G401.6 (cell line): ENCODE results near the gene AP3B1.

Experiments
- FAIRE-seq: peaks from 2 replicates; lab custom pipeline; 2012; peaks lifted over from hg19 to GRCh38; lab: Jason Lieb, UNC

The AP3B1 gene

DNA sequence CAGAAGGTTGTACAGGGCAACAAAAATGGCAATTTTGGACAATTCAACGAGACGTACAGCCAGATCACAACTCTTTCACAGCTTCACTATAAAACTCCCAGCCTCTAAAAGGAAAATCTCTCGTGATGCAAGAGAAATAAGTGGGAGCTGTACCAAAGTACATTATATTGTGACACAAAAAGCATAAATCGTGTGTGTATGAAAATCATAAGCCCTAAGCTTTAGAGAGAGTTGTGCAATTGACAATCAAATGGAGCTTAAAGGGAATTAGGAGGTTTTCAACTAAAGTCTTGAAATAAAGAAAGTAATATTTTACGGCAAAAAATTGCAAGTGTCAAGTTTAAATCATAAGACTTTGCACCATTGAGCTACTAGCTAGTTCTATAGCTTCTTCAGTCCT, 323.6 kb downstream of the AP3B1 start:
- FAIRE-seq = no peak

DNA sequence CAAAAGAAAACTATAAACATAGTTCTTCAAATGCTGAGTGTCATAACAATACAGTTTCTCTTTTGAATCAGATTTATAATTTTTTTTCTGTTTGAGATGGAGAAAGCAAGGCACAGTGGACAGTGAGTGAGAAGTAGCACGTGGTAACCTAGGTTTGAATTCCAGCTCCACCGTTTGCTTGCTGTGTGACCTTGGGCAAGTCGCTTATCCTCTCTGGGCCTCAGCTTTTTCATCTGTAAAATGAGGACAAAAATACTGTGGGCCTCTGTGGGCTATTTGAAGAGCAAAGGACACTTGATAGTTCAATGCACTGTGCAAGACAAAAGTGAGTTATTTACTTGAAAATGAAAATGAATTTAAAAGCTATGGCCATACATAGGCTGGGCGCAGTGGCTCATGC, 330.7 kb downstream of the AP3B1 start:
- no peak for FAIRE-seq

DNA sequence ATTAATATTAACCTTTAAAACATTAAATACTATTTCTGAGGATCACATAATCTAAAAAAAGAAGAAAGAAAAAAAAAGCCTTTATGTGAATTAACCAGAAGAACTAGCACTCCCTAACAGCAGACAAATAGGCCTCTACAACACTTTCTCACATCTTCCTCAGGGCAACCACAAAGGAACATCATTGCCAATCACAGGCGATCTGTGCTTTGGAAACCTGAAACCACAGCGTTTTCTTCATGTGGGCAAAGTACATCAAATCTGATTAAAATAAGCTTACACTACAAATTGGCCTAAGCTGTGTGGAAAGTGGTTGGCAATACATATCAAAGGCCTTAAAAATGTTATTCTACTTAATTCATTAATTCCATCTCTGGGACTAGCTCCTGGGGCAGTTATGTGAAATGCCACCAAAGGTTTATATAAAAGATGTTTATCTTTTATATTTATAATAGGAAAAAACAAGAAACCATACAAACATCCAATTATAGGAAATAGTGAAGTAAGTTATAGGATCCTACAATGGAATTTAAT, 333.6 kb downstream of the AP3B1 start:
- FAIRE-seq = no peak

DNA sequence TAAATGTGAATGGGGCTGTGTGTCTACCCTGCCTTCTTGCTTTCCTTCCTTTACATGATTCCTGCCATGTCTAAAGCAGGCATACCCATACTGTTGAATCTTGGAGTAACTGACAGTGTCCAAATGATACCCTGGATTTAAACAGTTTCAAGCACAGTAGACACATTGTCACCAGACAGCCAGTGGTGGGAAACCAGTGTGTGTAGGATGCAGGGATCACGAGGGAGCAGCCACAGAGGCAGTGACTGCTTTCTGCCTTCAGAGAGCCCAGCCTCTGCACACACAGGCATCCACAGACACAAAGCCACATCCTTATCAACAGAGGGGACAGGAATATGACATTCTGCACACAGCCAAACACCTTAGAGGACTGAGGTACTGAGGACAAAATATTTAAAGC, 334.2 kb downstream of the AP3B1 start:
- no peak for FAIRE-seq

DNA sequence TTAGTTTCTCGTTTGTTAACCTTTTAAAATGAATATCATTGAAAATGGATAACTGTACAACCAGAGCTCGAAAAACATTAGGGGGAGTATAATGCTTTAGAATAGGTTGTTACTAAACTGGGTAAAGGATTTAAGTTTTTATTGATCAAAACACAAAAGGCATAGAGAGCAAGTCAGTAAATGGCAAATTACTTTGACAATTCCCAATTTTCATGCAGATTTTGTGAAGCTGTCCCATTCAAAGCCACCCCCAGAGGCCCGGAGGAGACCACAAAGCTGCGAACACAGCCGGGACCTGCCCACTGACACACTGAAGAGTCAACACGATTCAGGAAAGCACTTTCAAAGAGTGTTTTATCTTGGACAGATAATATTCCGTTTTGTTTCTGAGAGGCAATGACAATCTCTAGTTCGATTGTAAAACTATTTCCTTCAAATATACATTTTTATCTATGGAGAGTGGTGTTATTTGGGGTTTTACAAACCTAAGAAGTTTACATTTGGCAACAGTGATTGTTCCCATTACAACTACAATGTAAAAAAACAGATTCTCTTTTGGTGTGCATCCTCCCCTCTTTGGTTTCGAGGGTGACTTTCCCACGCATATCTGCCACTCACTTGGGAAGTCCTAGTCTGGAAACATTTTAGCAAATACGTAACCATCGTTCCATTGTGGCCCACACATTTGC, 335.7 kb downstream of the AP3B1 start:
- FAIRE-seq = no peak

DNA sequence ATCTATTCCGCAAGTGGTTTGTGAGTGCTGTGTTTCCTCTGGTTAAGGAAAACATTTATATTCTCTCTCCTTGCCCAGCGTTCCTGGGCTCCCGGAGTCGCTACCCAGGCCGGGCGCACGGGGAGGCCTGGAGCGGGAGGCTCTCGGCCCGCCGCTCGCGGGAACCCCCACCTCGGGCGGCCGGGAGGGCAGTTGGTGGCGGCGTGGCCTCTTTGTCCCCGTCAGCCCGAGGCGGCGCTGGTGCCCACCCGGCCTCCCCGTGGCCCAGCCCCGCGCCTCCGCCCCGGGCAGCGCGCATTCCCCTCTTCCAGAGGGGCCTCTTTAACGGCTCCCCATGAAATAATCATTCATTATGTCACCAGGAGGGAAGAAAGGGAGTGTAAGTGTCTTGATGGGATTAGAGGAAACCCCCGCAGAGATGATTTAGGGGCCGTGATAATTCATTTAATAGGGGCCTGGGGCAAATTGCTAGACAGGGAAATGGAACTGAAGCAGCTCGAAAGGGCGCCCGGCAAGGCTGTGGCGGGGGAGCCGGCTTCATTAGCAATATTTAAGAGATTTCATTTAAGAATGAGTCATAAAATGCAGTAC, 336.5 kb downstream of the AP3B1 start:
- FAIRE-seq = no peak

DNA sequence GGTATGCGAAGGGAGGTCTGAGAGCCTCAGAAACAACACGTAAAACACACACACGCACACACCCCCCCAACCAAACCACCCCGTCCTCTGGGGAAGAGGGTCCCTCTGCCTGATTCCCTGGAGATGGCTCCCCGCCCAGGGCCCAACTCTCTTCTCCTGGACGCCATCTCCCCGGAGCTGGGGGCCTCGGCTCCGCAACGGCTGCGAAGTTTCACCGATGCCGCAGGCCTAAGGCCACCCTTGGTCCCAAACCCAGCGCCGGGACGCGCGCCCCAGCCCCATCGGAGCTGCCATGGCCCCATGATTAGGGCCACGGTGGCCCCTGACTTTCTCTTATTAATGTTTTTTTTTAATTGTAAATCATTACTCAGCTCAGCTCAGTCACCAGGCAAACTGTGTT, 337.0 kb downstream of the AP3B1 start:
- no peak for FAIRE-seq

DNA sequence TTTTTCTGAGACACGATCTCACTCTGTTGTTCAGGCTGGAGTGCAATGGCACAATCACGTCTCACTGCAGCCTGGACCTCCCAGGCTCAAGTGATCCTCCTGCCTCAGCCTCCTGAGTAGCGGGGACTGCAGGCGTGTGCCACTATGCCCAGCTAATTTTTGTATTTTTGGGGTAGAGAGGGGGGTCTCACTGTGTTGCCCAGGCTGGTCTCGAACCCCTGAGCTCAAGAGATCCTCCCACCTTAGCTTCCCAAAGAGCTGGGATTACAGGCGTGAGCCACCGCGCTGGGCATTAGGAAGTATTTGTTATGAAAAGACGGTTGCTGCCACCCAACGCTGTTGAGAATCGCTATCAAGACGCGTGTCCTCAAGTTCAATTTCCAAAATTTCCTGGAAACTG, 337.4 kb downstream of the AP3B1 start:
- no peak for FAIRE-seq

DNA sequence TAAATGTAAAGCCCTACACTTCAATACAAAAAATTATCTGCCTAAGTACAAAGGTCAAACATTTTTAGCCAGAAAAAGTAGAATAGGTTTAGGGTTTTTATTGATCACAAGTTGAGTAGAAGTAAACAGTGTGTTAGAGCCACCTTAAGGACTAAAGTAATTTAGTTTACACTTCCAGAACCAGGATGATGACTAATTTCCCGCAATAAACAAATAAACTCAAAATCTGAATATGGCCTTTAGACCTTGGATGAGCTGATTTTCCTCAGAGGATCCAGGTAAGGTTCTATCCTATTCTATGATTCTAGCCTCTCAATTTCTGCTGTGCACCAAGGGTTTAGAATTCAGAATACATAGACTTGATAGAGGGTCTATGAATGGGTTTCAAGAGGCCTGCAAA, 338.9 kb downstream of the AP3B1 start:
- FAIRE-seq = no peak

DNA sequence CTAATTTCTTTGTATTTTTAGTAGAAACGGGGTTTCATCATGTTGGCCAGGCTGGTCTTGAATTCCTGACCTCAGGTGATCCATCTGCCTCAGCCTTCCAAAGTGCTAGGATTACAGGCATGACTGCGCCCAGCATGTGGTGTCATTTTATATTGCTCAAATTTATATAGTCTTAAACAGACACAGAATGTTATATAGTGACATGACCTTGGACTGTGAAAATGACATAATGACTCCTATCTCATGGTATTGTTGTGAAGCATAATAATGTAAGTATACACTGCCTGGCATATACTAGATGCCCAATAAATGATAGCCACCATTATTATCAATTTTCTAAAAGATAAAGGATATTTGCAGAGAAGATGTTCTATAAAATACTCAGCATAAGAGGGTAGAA, 341.1 kb downstream of the AP3B1 start:
- no peak for FAIRE-seq

DNA sequence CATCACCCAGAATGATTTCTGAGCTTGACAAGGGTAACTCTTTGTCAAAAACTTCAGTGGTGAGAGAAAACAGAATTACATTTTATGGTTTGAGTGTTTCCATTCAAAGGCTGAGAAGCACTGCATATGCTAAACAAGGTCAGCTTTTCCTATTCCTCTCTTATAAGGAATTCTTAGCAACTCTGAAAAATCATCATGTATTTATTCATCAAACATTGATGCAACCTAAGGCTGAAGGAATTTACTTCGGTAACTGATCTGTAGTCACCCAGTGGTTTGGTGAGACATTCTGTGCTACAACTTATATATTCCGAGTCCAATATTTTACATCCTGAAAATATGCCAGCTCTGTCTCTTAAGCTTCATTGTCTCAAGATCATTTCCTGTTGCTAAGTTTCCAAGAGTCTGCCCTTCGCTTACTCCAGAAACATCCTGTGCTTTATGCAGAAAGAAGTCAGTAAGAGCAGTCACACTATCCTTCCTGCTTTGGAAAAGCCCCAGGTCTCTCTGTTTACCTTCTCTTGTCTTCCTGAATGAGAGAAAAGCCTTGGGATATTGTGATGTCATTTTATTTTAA, 341.8 kb downstream of the AP3B1 start:
- no peak for FAIRE-seq
